SIG-M5 treated with dmso at 0.1 percent for 504 hours (cell line): ENCODE data around the gene BRINP2.
"Not testable (repeated sequence)": the region's sequence is repeated elsewhere in the genome, so short reads cannot be mapped to it uniquely, and the experiment has no call there.

Source experiments
- DNase-seq: peaks from one replicate; lab custom pipeline; 2025; ENCODE audit not compliant: unreplicated experiment; lab: John Stamatoyannopoulos, UW

The BRINP2 gene

GRCh38 chr1:177310326-177310725 lies 139.6 kb downstream of the BRINP2 start:
- no peak for DNase-seq

DNA sequence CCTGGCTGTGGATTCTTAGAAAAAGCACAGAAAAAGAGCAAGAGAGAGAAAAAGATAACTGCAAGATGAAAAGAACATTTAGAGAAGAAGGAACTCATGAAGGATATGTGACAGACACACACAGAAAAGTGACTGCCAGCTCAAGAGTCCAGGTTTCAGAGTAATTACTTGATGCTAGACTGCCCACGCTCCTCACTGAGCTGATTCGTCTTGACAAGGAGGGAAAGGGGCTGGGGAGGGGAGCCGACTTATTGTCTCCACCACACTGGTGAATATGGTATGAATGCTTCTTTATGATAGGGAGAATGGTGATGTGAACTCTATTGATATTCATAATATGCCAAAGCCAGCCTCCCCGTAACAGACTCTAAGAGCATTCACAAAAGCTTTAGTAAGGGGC lies 140.4 kb downstream of the BRINP2 start:
- DNase-seq: no peak

DNA sequence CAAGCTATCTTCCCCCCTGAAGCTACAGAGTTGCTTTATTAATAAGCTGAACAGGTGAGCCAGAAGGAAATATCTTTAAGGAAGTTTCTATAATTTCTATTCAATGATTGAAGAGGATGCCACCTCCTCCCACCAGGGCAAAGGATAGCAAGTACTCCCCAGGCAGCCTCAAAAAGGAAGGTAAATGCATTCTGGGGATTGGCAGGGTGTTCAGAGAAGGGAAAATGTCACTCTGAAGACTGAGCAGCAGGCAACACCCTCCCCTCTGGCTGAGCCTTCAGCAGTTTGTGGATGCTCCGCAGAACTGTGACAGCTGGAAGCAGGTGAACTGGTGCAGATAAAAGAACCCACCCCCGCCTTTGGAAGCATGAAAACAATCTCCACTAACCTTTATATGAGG lies 140.8 kb downstream of the BRINP2 start:
- DNase-seq: no peak

DNA sequence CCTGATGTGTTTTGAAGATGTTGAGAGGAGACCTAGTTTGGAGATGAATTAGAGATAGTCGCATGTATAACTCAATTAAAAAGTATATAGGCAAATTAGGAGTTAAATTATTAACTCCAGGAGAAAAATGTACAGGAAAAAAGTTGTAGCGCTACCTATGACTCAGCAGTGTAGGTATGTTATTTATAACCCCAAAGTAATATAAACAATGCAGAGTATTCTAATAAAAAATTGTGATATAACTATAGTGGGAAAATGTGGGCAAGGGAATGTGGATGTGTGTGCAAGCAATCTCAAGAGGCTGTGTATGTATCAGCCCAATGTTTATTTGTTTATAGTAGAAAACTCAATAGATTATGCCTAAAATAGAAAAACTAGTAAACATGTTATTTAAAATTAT lies 144.5 kb downstream of the BRINP2 start:
- DNase-seq: no peak

- no peak for DNase-seq
These were observed 145.0 kb downstream of the BRINP2 start for GRCh38 chr1:177315761-177316160.

- DNase-seq: not testable (repeated sequence)
These were observed 150.7 kb downstream of the BRINP2 start for GRCh38 chr1:177321434-177321833.

GRCh38 chr1:177328251-177328650 lies 157.5 kb downstream of the BRINP2 start:
- DNase-seq: no peak

GRCh38 chr1:177329871-177330270 lies 159.1 kb downstream of the BRINP2 start:
- DNase-seq: no peak
